HAP-1 (cell line): ENCODE data around the gene CLSTN1.
A peak's percentile ranks its signal among the peaks of the same experiment; 100 is the strongest.

Experiments used
- DNase-seq, 2 experiments: peaks; one replicate each; pipeline ENCODE4 v3.0.0-alpha.2; 2016 to 2020; ENCODE audit warnings: low spot score in 2 of 2
- H3K27me3 ChIP-seq: fragments of 250-450 bp; sonication (Bioruptor Pico); 2 replicates; pipeline ENCODE4 v1.5.1; 2020; ENCODE audit warnings: low read depth, mild to moderate bottlenecking, moderate library complexity
- H3K36me3 ChIP-seq: fragments of 250-450 bp; sonication (Bioruptor Pico); replicated peaks from 2 replicates; pipeline ENCODE4 v1.5.1; 2020; ENCODE audit warnings: mild to moderate bottlenecking
- H3K4me1 ChIP-seq: fragments of 250-450 bp; sonication (Bioruptor Pico); 2 replicates; pipeline ENCODE4 v1.5.1; 2020; ENCODE audit warnings: mild to moderate bottlenecking
- H3K4me3 ChIP-seq: fragments of 250-450 bp; sonication (Bioruptor Pico); 2 replicates; pipeline ENCODE4 v1.5.1; 2020; ENCODE audit warnings: mild to moderate bottlenecking, moderate library complexity
- H3K9me3 ChIP-seq: fragments of 250-450 bp; sonication (Bioruptor Pico); 2 replicates; pipeline ENCODE4 v1.5.1; 2020; ENCODE audit warnings: mild to moderate bottlenecking, moderate library complexity
- in situ Hi-C: fragments of 300-500 bp; cut with MboI; formaldehyde crosslinking; loops from 3 replicates; pipeline ENCODE4 v1.14.3; 2020; ENCODE audit warnings: low sequenced_read_pairs, inconsistent platforms, mixed read lengths

Gene CLSTN1

GRCh38 chr1:9846611-9847171 is 22.9 kb upstream of the CLSTN1 start:
- H3K4me3 ChIP-seq: no peak overlapping the region
- in situ Hi-C loops: no loop called here

GRCh38 chr1:9845914-9846313 is 22.1 kb upstream of the CLSTN1 start:
- DNase-seq: no peak
- Histone ChIP-seq H3K9me3 (no peaks in the 10 kb centered on the region), H3K4me1 (no peaks in the 10 kb centered on the region), H3K27me3 (no peaks in the 10 kb centered on the region), H3K36me3 (no peaks in the 10 kb centered on the region), H3K4me3 (no peak overlapping the region)
- in situ Hi-C loops: no loop called here

More at GRCh38 chr1:9846611-9847171, 22.9 kb upstream of the CLSTN1 start:
- no peak for DNase-seq
- no peaks in the 10 kb centered on the region for H3K36me3 ChIP-seq
- no peaks in the 10 kb centered on the region for H3K27me3 ChIP-seq
- H3K4me1 ChIP-seq: no peaks in the 10 kb centered on the region
- H3K9me3 ChIP-seq: no peaks in the 10 kb centered on the region

- Histone ChIP-seq H3K36me3 (no peaks in the 10 kb centered on the region), H3K27me3 (no peaks in the 10 kb centered on the region), H3K4me1 (no peaks in the 10 kb centered on the region), H3K4me3 (no peak overlapping the region), H3K9me3 (no peaks in the 10 kb centered on the region)
- DNase-seq: no peak
- in situ Hi-C loops: no loop called here
Observed at GRCh38 chr1:9844756-9845155, 21.0 kb upstream of the CLSTN1 start.

GRCh38 chr1:9844106-9844505 is 20.3 kb upstream of the CLSTN1 start:
- in situ Hi-C loops: no loop called here
- no peaks in the 10 kb centered on the region for H3K36me3 ChIP-seq
- H3K4me1 ChIP-seq: no peaks in the 10 kb centered on the region
- H3K27me3 ChIP-seq: no peaks in the 10 kb centered on the region
- DNase-seq: no peak
- H3K9me3 ChIP-seq: no peaks in the 10 kb centered on the region
- H3K4me3 ChIP-seq: no peak overlapping the region

GRCh38 chr1:9843576-9843945 is 19.8 kb upstream of the CLSTN1 start:
- no peak for DNase-seq
- no peaks in the 10 kb centered on the region for H3K27me3 ChIP-seq
- H3K4me1 ChIP-seq: no peaks in the 10 kb centered on the region
- no peak overlapping the region for H3K4me3 ChIP-seq
- in situ Hi-C loops: no loop called here
- H3K9me3 ChIP-seq: no peaks in the 10 kb centered on the region
- H3K36me3 ChIP-seq: no peaks in the 10 kb centered on the region

GRCh38 chr1:9842781-9843575 is 19.2 kb upstream of the CLSTN1 start:
- H3K4me3 ChIP-seq: no peak overlapping the region
- in situ Hi-C loops: no loop called here
- no peaks in the 10 kb centered on the region for H3K9me3 ChIP-seq
- no peaks in the 10 kb centered on the region for H3K36me3 ChIP-seq
- no peaks in the 10 kb centered on the region for H3K4me1 ChIP-seq
- H3K27me3 ChIP-seq: no peaks in the 10 kb centered on the region
- DNase-seq: no peak

GRCh38 chr1:9842073-9842711 is 18.4 kb upstream of the CLSTN1 start:
- no peak overlapping the region for H3K4me3 ChIP-seq
- in situ Hi-C loops: no loop called here
- DNase-seq: no peak
- no peaks in the 10 kb centered on the region for H3K27me3 ChIP-seq
- H3K4me1 ChIP-seq: no peaks in the 10 kb centered on the region
- H3K36me3 ChIP-seq: no peaks in the 10 kb centered on the region
- H3K9me3 ChIP-seq: no peaks in the 10 kb centered on the region

GRCh38 chr1:9841460-9841859 is 17.7 kb upstream of the CLSTN1 start:
- no peaks in the 10 kb centered on the region for H3K36me3 ChIP-seq
- in situ Hi-C loops: no loop called here
- no peak overlapping the region for H3K4me3 ChIP-seq
- H3K27me3 ChIP-seq: no peaks in the 10 kb centered on the region
- no peak for DNase-seq
- no peaks in the 10 kb centered on the region for H3K9me3 ChIP-seq
- H3K4me1 ChIP-seq: no peaks in the 10 kb centered on the region

- no peaks in the 10 kb centered on the region for H3K9me3 ChIP-seq
- H3K4me3 ChIP-seq: no peak overlapping the region
- no peak for DNase-seq
- no peaks in the 10 kb centered on the region for H3K27me3 ChIP-seq
- H3K4me1 ChIP-seq: no peaks in the 10 kb centered on the region
- in situ Hi-C loops: no loop called here
- no peaks in the 10 kb centered on the region for H3K36me3 ChIP-seq
Observed at GRCh38 chr1:9840176-9840575, 16.4 kb upstream of the CLSTN1 start.

- no peak for DNase-seq
- in situ Hi-C loops: no loop called here
- no peak overlapping the region for H3K4me3 ChIP-seq
- no peaks in the 10 kb centered on the region for H3K36me3 ChIP-seq
- no peaks in the 10 kb centered on the region for H3K4me1 ChIP-seq
- no peaks in the 10 kb centered on the region for H3K9me3 ChIP-seq
- H3K27me3 ChIP-seq: no peaks in the 10 kb centered on the region
Observed at GRCh38 chr1:9838946-9839345, 15.2 kb upstream of the CLSTN1 start.

GRCh38 chr1:9836632-9836960 is 12.8 kb upstream of the CLSTN1 start:
- H3K4me3 ChIP-seq: no peak overlapping the region
- H3K36me3 ChIP-seq: no peaks in the 10 kb centered on the region
- H3K9me3 ChIP-seq: no peaks in the 10 kb centered on the region
- H3K4me1 ChIP-seq: no peaks in the 10 kb centered on the region
- no peak for DNase-seq
- no peaks in the 10 kb centered on the region for H3K27me3 ChIP-seq
- in situ Hi-C loops: no loop called here

GRCh38 chr1:9835758-9836631 is 12.2 kb upstream of the CLSTN1 start:
- no peak overlapping the region for H3K4me3 ChIP-seq
- DNase-seq: peak in 1 of 2 experiments; percentile 33
- no peaks in the 10 kb centered on the region for H3K27me3 ChIP-seq
- H3K9me3 ChIP-seq: no peaks in the 10 kb centered on the region
- H3K36me3 ChIP-seq: no peaks in the 10 kb centered on the region
- in situ Hi-C loops: no loop called here
- no peaks in the 10 kb centered on the region for H3K4me1 ChIP-seq

GRCh38 chr1:9835404-9835757 is 11.6 kb upstream of the CLSTN1 start:
- DNase-seq: no peak
- Histone ChIP-seq H3K9me3 (no peaks in the 10 kb centered on the region), H3K4me1 (no peaks in the 10 kb centered on the region), H3K4me3 (no peak overlapping the region), H3K27me3 (no peaks in the 10 kb centered on the region), H3K36me3 (no peaks in the 10 kb centered on the region)
- in situ Hi-C loops: no loop called here

- Histone ChIP-seq H3K9me3 (no peaks in the 10 kb centered on the region), H3K27me3 (no peaks in the 10 kb centered on the region), H3K4me1 (no peaks in the 10 kb centered on the region), H3K4me3 (no peak overlapping the region), H3K36me3 (no peaks in the 10 kb centered on the region)
- in situ Hi-C loops: no loop called here
- DNase-seq: no peak
Observed at GRCh38 chr1:9833632-9834031, 9.9 kb upstream of the CLSTN1 start.
